Tongue (tissue), 2 donors: ENCODE measurements around the gene KCNJ11. TPM values are rescaled to one million over a fixed set of nuclear protein-coding genes. Genes with fewer than 3 reads are reported as not detected.
"Not testable (repeated sequence)": the region's sequence is repeated elsewhere in the genome, so short reads cannot be mapped to it uniquely, and the experiment has no call there.

ENCODE experiments used
- DNase-seq: peaks from one replicate; pipeline ENCODE4 v3.0.0-alpha.2; 2015
- total RNA-seq: library from RNA; depleted of rRNA; stranded (reverse); fragments of >200 nt; gene quantifications from one replicate; pipeline ENCODE4 v1.2.3, GENCODE V29; 2014

KCNJ11 gene
- total RNA-seq, result 28.6 TPM

- peak; percentile 28 for DNase-seq
Measured at GRCh38 chr11:17388609-17389210, at the start of gene KCNJ11. Gene KCNJ11 (minus strand): TSS chr11:17388659. CDS start chr11:17388091, 568 bp downstream.

GRCh38 chr11:17437366-17437765 lies 48.9 kb upstream of the KCNJ11 start:
- no peak for DNase-seq

GRCh38 chr11:17434108-17434507 lies 45.6 kb upstream of the KCNJ11 start:
- DNase-seq, result no peak

- peak; percentile 91 for DNase-seq
Measured at GRCh38 chr11:17432002-17432401, 43.5 kb upstream of the KCNJ11 start.

- DNase-seq, result no peak
Measured at GRCh38 chr11:17431139-17431538, 42.7 kb upstream of the KCNJ11 start.

- no peak for DNase-seq
Measured at GRCh38 chr11:17430616-17431015, 42.2 kb upstream of the KCNJ11 start.

- DNase-seq, result no peak
Measured at GRCh38 chr11:17428925-17429324, 40.5 kb upstream of the KCNJ11 start.

- no peak for DNase-seq
Measured at GRCh38 chr11:17428261-17428660, 39.8 kb upstream of the KCNJ11 start.

GRCh38 chr11:17426233-17426632 lies 37.8 kb upstream of the KCNJ11 start:
- DNase-seq, result not testable (repeated sequence)

- DNase-seq, result no peak
Measured at GRCh38 chr11:17423533-17424310, 35.3 kb upstream of the KCNJ11 start.

GRCh38 chr11:17421781-17422180 lies 33.3 kb upstream of the KCNJ11 start:
- DNase-seq, result no peak

GRCh38 chr11:17418444-17419081 lies 30.1 kb upstream of the KCNJ11 start:
- DNase-seq, result no peak

GRCh38 chr11:17416492-17416891 lies 28.0 kb upstream of the KCNJ11 start:
- no peak for DNase-seq

GRCh38 chr11:17415523-17416104 lies 27.2 kb upstream of the KCNJ11 start:
- peak; percentile 48 for DNase-seq

GRCh38 chr11:17414992-17415391 lies 26.5 kb upstream of the KCNJ11 start:
- DNase-seq, result no peak

- DNase-seq, result no peak
Measured at GRCh38 chr11:17414317-17414737, 25.9 kb upstream of the KCNJ11 start.

- no peak for DNase-seq
Measured at GRCh38 chr11:17413414-17414316, 25.2 kb upstream of the KCNJ11 start.

- DNase-seq, result no peak
Measured at GRCh38 chr11:17412488-17413180, 24.2 kb upstream of the KCNJ11 start.

- no peak for DNase-seq
Measured at GRCh38 chr11:17411418-17411817, 23.0 kb upstream of the KCNJ11 start.

GRCh38 chr11:17410606-17411379 lies 22.3 kb upstream of the KCNJ11 start:
- DNase-seq, result no peak
